NCI-H128 (cell line): ENCODE results near the gene MDH1.
"Not testable (repeated sequence)": the region's sequence is repeated elsewhere in the genome, so short reads cannot be mapped to it uniquely, and the experiment has no call there.

ENCODE experiments used
- DNase-seq: peaks from one replicate; lab custom pipeline; 2025; ENCODE audit not compliant: unreplicated experiment; lab: John Stamatoyannopoulos, UW

MDH1 gene

DNA sequence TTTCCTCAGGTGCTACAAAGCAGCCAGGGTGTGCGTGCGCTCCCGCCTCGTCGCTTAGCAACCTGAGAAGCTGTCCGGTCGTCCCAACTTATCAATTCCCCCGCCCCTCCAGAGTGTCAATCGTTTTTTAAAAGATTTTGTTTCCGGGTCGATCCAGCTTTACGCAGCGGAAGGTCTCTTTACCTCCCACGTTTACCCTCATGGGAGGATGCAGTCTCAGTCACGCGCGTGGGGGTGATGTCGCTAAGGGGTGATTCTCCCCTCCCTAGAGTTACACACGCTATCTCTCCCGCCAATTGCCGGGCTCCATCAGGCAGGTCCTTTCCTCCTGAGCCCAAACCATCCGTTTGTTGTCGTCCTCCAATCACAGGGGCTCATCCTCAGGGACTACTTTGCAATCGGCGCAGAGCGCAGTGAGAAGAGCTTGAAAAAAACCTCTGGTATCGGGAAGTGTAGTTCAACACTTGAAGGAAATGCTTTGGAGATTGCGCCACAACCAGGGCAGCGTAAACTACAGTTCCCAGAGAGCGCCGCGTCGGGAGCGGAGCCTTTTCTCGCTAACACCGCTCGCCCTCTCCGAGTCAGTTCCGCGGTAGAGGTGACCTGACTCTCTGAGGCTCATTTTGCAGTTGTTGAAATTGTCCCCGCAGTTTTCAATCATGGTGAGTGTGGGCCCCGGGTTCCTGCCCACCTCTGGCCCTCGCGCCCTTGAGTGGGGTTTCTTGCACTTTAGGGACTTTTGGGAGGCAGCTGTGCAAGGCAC, at the start of gene MDH1, which contains the start of gene WDPCP:
TSS of gene MDH1 (plus strand) at position 579 of the 763 bp plus-strand sequence. CDS start at position 660, 81 bp downstream.
TSS of gene WDPCP (minus strand) at position 93 of the 763 bp plus-strand sequence. CDS start 206 bp downstream, outside the sequence.
- DNase-seq = peak; percentile 93

DNA sequence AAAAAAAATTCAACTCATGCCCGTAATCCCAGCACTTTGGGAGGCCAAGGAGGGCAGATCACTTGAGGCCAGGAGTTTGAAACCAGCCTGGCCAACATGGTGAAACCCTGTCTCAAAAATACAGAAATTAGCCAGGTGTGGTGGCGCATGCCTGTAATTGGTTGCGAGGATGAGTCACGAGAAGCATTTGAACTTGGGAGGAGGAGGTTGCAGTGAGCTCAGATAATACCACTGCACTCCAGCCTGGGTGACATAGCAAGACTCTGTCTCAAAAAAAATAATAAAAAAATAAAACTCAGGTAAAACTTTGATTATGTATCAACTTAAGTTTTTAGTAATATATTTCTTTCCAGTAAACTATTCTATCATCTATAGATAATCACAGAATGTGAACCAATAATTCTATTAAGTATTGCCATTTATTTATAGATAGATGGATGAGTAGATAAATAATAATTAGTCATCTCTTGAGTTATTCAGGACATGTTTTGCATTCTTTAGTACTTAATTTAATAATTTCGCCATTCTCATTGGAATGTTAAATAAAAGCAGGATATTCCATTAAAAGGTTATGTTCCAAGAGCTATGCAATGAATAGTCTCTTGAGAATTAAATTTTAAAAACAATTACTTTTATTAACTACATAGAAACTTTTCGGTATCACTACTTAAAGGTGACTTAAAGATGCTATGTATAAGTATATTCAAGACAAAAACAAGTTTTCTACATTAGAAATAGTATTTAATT, 49.2 kb upstream of the MDH1 start:
- no peak for DNase-seq

DNA sequence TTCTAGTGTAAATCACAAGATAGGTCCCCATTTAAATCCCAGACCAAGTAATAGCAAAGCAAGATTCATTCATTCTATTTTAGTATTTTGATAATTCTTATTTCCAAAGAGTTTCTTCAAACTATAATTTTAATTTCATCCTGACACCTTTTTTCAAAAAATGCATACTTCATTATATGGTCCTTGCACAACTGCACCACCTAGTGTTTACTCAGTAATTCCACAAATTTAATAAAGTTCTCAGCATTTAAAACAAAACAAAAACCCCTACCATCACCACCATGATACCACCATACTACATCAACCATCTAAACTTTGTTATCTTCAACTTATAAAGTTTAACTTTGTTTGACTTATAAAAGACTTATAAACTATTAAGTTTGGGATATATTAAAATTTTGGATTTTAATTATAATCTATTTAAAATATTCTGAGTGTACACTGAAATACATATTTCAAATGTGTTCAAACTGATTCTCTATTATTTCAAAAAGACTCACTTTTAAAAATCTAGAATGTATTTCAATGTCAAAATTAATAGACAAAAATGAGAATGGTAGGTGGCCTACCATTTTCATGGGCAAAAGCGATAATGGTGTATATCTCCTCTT, 44.6 kb upstream of the MDH1 start:
- no peak for DNase-seq

DNA sequence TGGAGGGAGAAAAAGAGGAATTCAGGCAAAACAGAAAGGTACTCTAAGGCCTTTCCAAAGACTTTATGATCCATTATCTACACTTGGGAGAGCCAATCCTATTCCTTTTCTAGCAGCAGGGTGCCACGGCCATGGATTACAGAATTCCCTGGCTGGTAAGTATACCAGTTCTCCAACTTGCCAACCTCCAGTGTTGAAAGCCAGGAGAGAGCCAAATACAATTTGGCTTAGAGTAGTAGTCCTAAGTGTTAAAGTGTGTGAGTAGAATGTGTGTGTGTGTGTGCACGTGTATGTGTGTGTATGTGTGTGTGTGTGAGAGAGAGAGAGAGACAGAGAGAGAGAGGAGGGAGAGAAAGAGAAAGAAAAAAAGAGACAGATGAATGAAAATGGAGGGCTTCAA, 43.7 kb upstream of the MDH1 start:
- DNase-seq = no peak

DNA sequence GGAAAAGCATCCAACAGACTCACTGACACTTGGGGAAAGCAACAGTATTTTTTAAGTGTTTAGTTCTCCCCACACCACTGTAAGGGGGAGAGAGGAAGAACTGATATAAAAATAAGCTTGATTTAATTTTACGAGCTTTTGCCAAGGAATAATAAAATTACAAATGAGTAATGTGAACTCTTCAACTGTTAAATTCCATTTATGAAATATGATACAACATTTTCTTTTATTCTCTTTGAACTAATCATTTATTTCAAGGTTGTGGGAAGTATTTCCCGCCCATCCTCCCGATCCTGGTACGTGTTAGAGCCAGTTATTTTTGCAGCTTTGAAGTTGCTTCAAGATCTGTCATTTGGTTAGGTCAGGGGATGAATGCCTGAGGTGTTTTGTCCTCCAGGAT, 35.7 kb upstream of the MDH1 start:
- no peak for DNase-seq

DNA sequence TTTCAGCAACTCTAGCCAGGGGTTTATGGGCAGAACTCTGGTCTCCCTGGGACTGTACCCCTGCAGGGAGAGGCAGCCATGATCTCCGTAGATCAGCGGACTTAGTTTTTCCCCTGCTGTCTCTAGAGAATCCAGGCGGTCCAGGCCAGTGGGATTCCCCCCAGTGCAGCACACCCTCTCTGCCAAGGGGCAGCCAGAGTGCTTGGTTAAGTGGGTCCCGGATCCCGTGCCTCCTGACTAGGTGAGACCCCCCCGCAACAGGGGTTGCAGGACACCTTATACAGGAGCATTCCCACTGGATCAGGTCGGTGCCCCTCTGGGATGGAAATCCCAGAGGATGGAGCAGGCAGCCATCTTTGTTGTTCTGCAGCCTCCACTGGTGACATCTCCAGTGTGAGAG, 33.5 kb upstream of the MDH1 start:
- no peak for DNase-seq

DNA sequence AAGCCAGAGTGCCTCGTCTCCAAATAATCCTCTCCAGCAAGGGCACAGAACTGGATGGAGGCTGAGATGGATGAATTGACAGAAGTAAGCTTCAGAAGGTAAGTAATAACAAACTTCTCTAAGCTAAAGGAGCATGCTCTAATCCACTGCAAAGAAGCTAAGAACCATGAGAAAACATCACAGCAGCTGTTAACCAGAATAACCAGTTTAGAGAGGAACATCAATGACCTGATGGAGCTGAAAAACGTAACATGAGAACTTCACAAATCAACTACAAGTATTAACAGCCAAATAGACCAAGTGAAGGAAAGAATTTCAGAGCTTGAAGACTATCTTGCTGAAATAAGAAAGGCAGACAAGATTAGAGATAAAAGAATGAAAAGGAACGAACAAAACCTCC, 32.8 kb upstream of the MDH1 start:
- DNase-seq = no peak

DNA sequence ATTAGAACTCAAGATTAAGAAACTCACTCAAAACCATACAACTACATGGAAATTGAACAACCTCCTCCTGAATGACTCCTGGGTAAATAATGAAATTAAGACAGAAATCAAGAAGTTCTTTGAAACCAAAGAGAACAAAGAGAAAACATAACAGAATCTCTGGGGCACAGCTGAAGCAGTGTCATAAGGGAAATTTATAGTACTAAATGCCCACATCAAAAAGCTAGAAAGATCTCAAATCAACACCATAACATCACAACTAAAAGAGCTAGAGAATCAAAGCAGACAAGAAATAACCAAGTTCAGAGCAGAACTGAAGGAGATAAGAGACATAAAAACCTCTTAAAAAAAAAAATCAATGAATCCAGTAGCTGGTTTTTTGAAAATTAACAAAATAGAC, 30.9 kb upstream of the MDH1 start:
- DNase-seq = not testable (repeated sequence)

DNA sequence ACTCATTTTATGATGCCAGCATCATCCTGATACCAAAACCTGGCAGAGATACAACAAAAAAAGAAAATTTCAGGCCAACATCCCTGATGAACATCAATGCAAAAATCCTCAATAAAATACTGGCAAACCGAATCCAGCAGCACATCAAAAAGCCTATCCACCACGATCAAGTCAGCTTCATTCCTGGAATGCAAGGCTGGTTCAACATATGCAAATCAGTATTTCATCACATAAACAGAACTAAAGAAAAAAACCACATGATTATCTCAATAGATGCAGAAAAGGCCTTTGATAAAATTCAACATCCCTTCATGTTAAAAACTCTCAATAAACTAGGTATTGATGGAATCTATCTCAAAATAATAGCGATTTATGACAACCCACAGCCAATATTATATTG, 29.8 kb upstream of the MDH1 start:
- not testable (repeated sequence) for DNase-seq

DNA sequence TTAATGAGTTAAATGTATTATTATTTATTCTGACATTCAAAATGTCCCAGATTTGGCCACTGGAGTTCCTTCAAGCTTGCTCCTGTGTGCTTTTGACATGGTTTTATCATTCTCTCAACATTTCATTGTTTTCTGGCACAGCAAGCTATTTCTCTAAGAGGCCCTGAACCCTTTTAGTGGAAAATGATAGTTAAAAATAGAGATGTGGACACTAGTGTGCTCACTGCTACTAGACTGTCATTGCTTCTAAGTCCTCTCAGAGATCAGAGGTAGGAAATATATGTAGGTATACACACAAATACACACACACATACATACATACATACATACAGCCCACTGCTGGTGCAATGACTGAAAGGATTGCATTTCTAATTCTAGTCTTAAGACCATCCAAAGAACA, 26.0 kb upstream of the MDH1 start:
- no peak for DNase-seq

DNA sequence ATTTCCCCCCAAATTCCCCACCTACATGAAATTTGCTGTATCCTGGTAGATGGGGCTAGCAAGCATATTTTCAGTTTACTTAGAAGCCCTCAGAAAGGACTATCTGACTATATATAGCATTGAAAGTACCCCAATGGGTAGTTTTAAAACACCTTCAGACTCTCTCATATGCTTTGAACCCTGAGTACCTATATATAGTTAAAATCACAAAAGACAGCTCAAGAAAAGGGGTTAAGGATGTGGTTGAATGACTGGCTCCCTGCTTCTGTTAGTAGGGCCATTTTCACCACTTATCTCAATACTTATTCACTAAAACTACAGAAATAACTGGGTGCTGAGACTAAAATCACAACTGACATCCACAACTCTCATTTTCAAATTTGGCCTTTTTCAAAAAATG, 19.0 kb upstream of the MDH1 start:
- no peak for DNase-seq

DNA sequence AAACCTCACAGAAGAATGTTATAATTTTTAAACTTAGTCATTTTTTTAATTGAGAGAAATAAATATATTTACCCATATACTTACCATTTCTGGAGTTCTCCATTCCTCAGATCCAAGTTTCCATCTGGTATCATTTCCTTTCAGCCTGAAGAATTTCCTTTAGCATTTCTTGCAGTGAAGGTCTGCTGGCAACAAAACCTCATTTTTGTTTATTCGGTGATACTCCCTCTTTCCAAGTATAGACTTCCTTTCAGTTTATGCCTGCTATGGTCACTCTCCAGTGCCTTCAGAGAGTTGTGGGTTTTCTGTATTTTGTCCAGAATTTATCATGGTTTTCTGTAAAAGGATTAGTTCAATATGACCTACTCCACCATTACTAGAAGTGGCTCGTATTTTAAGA, 17.5 kb upstream of the MDH1 start:
- no peak for DNase-seq

DNA sequence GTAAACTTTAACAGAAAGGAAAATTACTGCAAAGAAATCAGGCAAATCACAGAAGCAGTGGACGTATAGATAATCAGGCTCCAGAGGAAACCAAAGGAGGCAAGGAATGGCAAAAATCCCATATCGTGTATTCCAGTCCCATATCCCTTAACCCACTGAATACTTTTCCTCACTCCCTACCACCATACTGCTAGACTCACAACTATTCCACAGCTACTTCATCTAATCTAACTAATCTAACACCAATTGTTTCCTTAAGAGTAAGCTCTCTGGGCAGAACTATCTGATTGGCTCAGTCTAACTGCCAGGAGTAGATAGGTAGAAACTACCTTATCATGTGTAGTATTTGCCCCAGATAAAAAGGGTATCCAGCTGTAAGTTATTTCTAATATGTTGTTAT, 16.8 kb upstream of the MDH1 start:
- DNase-seq = no peak

DNA sequence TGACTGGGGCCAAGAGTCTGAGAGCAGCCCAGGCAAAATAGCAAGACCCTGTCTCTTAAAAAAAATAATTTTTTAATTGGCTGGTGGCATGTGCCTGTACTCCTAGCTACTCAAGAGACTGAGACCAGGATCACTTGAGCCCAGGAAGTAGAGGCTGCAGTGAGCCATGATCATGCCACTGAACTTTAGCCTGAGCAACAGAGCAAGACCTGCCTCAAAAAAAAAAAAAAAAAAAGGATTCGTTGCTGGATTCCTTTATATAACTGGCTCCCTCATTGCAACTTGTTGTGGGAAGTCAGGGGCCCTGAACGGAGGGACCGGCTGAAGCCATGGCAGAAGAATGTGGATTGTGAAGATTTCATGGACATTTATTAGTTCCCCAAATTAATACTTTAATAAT, 15.7 kb upstream of the MDH1 start:
- not testable (repeated sequence) for DNase-seq

DNA sequence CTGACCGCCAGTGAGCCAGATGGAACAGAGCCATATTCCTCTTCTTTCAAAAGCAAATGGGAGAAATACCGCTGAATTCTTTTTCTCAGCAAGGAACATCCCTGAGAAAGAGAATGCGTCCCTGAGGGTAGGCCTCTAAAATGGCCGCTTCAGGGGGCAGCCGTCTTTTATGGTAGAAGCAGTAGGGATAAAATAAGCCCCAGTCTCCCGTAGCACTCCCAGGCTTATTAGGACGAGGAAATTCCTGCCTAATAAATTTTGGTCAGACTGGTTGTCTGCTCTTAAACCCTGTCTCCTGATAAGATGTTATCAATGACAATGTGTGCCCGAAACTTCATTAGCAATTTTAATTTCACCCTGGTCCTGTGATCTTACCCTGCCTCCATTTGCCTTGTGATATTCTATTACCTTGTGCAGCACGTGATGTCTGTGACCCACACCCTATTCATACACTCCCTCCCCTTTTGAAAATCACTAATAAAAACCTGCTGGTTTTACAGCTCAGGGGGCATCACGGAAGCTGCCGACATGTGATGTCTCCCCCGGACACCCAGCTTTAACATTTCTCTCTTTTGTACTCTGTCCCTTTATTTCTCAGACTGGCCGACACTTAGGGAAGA, 14.9 kb upstream of the MDH1 start:
- DNase-seq = not testable (repeated sequence)

DNA sequence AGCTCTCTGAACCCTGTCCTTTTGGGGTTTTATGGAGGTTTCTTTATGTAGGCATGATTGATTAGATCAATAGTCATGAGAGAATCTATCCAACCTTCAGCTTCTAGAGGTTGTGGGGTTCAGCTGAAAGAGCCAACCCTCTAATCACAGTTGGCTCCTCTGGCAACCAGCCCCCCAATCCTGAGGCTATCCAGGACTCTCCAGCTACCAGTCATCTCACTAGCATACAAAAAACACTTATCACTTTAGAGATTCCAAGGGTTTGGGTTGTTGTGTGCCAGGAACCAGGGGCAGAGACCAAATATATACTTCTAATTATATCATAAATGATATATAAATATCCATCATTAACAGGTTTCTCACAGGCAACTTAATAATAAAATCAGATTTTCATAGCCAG, 12.2 kb upstream of the MDH1 start:
- no peak for DNase-seq

DNA sequence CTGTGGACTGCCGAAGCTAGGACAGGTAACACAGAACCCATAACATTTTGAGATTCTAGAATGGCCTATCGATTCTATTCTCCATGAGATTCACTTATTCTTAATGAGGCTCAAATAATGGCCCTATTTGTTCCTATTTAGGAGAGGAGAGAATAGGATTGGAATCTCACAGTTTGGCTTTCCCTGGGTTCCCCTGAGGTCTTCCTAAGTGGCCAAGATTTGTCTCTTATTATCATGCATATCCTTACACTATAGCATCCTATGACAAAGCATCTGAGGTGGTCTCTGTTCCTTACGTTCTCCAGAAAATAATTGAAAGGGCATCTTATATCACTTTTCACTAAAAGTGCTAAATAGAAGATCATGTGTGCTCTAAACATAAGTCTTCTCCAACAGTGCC, 10.0 kb upstream of the MDH1 start:
- DNase-seq = no peak

DNA sequence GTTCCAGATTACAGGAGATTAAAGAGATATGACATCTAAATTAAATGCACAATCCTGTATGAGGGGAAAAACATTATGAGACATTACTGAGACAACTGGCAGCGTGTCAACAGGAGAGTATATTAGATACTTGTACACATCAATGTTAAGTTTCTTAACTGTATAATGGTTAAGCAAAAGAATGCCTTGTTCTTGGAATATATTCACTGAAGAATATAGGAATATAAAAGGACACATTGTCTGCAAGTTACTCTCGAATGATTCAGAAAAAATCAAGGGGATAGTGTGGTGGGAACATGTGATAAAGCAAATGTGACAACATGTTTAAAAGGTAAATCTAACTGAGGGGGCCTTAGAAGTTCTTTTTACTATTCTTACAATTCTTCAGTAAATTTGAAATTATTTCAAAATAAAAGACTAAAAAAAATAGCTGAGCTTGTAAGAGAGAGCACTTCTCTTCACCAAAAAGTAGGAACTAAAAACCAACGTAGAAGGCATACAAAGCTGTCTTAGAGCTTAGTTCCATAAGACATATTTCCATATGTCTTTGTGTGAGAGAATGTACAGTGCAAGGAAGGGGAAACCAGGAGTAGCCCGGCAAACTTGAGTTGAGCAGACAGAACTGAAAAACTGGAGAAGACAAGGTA, 8.0 kb upstream of the MDH1 start:
- DNase-seq = no peak

DNA sequence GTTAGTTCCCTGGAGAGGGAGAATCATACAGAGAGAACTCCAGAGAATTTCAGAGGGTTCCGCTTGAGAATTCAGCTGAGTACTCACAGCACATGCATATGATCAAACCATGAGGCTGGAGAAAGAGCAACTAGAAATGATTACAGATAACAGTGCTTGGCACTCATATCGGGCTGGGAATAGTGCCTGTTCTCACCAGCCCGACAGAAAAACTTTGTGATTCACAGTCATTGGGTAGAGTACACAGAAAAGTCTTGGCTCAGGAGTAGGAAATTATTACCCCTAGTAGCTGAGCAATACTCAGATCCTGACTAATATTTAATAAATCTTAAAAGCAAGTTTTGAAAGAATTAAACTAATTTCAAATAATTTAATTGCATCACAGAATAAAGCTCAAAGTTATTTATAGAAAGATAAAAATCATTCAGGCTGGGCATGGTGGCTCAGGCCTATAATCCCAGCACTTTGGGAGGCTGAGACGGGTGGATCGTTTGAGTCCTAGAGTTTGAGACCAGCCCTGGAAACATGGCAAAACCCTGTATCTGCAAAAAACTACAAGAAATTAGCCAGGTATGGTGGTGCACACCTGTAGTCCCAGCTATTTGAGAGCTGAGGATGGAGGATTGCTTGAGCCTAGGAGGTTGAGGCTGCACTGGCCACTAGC, 7.3 kb upstream of the MDH1 start:
- DNase-seq = no peak

DNA sequence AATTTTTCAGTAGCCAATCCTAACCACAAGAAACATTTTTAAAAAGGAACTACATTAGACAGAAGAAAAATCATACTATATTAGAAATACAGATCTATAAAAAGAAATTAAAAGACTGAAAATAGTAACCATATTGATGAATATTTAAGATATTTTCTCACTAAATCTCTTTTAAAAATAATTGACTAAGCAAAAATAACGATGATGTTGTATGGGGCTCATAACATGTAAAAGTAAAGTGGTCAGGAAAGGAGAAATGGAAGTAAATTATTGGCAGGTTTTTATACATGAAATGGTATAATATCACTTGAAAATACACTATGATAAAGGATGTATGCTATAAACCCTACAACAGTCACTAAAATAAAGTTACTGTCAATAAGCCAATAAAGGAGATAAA, 5.9 kb upstream of the MDH1 start:
- DNase-seq = no peak
